ENCODE measurements around the gene NFIB.

The NFIB gene

GRCh38 chr9:14210428-14210827, 103.5 kb downstream of the NFIB start:
- Histone ChIP-seq H3K36me3 (no peaks in the 10 kb centered on the region), H3K27ac (no peak overlapping the region), H3K27me3 (ENCODE audit: insufficient read depth, low read depth, severe bottlenecking) (no peaks in the 10 kb centered on the region), H3K4me3 (ENCODE audit: low read depth, low read length) (no peak overlapping the region), H3K9me3 (ENCODE audit: severe bottlenecking) (no peaks in the 10 kb centered on the region)
- no peak for DNase-seq
- TF ChIP-seq CTCF (IDR thresholded peaks at IDR 0.05; ENCODE audit: low read depth, low read length), result no peak

DNA sequence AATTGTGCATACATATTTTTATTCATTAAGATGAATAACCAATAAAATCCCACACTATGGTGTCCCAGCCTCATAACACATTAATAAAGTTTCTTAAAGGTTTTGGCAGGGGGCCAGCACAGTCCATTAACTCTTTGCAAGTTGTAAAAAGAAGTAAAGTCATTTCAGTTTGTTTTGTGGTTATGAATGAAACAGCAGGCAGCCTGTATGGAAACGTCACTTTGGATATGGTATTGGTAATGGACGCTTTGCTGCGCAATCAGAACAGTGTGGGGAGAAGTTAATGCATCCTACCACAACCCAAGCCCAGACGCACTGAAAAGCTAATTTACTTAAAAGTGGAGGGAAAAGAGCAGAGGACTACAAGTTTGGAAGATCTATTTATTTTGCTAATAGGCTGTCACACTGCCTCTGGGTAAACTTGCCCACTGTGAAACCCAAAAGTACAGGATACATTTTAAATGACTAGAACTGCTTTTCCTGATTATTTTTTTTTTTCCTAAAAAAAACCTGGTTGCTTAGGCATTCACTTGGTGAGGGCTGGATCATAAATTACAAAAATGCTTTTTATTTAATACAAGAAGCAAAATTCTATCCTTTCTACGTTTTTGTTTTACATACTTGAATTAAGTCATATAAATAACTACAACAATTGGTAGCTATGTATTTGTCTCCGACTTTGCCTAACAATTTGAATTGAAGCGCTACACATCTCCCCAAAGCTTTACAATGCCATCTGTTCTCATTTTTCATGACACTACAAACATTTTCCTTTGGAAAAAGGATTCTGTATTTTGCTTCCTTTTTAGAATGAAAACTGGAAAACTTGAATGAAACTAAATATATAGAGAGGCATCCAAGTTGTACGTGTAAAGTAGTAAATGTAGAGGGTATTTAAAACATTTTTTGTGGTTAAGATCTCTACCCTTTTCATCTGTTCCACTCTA, 104.3 kb downstream of the NFIB start:
- Histone ChIP-seq H3K9me3 (ENCODE audit: severe bottlenecking) (no peaks in the 10 kb centered on the region), H3K27me3 (ENCODE audit: insufficient read depth, low read depth, severe bottlenecking) (no peaks in the 10 kb centered on the region), H3K4me3 (ENCODE audit: low read depth, low read length) (no peak overlapping the region), H3K36me3 (no peaks in the 10 kb centered on the region), H3K27ac (no peak overlapping the region)
- DNase-seq, result no peak
- no peak for TF ChIP-seq CTCF (IDR thresholded peaks at IDR 0.05; ENCODE audit: low read depth, low read length)

- Histone ChIP-seq H3K27me3 (ENCODE audit: insufficient read depth, low read depth, severe bottlenecking) (no peaks in the 10 kb centered on the region), H3K9me3 (ENCODE audit: severe bottlenecking) (no peaks in the 10 kb centered on the region), H3K27ac (no peak overlapping the region), H3K4me3 (ENCODE audit: low read depth, low read length) (no peak overlapping the region), H3K36me3 (no peaks in the 10 kb centered on the region)
- TF ChIP-seq CTCF (IDR thresholded peaks at IDR 0.05; ENCODE audit: low read depth, low read length), result no peak
- DNase-seq, result no peak
Measured at GRCh38 chr9:14207352-14207995, 106.5 kb downstream of the NFIB start.

GRCh38 chr9:14205463-14205862, 108.5 kb downstream of the NFIB start:
- DNase-seq, result no peak
- no peaks in the 10 kb centered on the region for H3K9me3 ChIP-seq (ENCODE audit: severe bottlenecking)
- no peak overlapping the region for H3K4me3 ChIP-seq (ENCODE audit: low read depth, low read length)
- no peaks in the 10 kb centered on the region for H3K36me3 ChIP-seq
- no peak overlapping the region for H3K27ac ChIP-seq
- TF ChIP-seq CTCF (IDR thresholded peaks at IDR 0.05; ENCODE audit: low read depth, low read length), result no peak
- H3K27me3 ChIP-seq (ENCODE audit: insufficient read depth, low read depth, severe bottlenecking), result no peaks in the 10 kb centered on the region

DNA sequence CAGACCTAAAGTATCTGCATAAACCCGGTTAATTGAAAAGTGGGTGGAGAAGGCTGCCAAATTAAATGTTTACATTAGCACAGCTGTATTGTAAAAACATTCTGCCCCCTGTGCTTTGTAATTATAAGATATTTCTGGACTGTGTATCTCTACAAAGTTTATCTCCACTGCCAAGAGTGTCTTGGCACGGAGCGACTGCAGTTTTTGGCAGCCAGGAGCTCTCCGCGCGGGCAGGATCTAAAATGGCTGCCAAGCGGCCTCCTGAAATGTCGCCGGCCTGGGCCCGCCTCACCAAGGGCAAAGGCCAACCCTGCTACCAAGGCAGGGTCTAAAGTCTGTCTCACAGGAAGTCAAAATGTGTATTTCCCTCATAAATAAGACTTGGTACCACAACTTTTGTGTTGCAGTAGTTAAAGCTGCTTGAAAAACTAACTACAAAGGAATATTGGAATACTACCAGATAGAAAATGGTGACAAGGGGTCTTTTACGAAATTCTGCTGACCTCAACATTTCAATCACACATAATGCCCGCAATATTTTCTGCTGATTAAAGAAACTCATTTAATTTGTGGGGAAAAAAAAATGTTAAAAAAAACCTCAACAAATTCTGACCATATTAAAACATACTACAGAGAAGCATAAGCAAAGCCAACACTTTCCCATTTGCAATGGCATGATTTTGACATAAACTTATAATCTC, 110.4 kb downstream of the NFIB start:
- TF ChIP-seq CTCF (IDR thresholded peaks at IDR 0.05; ENCODE audit: low read depth, low read length), result no peak
- Histone ChIP-seq H3K36me3 (no peaks in the 10 kb centered on the region), H3K27me3 (ENCODE audit: insufficient read depth, low read depth, severe bottlenecking) (no peaks in the 10 kb centered on the region), H3K9me3 (ENCODE audit: severe bottlenecking) (no peaks in the 10 kb centered on the region), H3K4me3 (ENCODE audit: low read depth, low read length) (no peak overlapping the region), H3K27ac (no peak overlapping the region)
- no peak for DNase-seq

Data from WERI-Rb-1 (cell line).